Measurements from ENCODE around the gene SIRPG.

The SIRPG gene

GRCh38 chr20:1652960-1653359 lies 4.6 kb downstream of the SIRPG start:
- Histone ChIP-seq H3K27ac (replicated peaks; ENCODE audit: low read length) (no peak overlapping the region), H3K9ac (ENCODE audit: low read depth, low read length, poor library complexity) (no peak overlapping the region), H3K79me1 (ENCODE audit: low read depth, low read length) (no peaks in the 10 kb centered on the region), H2AK5ac (ENCODE audit: low read depth, low read length) (no peak overlapping the region), H3K36me3 (replicated peaks in 1 of 2; ENCODE audit: control insufficient read depth in 2 of 2, insufficient read depth in 2 of 2, low read length in 2 of 2) (no peaks in the 10 kb centered on the region), H2BK5ac (ENCODE audit: low read length) (no peak overlapping the region), H3K4me1 (ENCODE audit: control insufficient read depth in 2 of 2, insufficient read depth in 1 of 2, low read depth in 1 of 2, low read length in 2 of 2) (no peaks in the 10 kb centered on the region), H2BK12ac (ENCODE audit: low read length) (no peak overlapping the region), H4K8ac (ENCODE audit: low read depth, low read length) (no peak overlapping the region), H3K4me3 (ENCODE audit: low read length in 2 of 2) (no peak overlapping the region), H2AFZ (ENCODE audit: low read length) (no peak overlapping the region), H4K91ac (ENCODE audit: low read depth, low read length, poor library complexity) (no peak overlapping the region), H2BK120ac (ENCODE audit: low read depth, low read length) (no peak overlapping the region), H3K27me3 (ENCODE audit: control insufficient read depth in 3 of 3, insufficient read depth in 3 of 3, low read depth in 1 of 3, low read length in 3 of 3) (peaks cover 0 to 9% (median 0%) of the 10 kb centered on the region in 3 experiments), H3K14ac (ENCODE audit: low read length) (no peak overlapping the region), H3K4me2 (ENCODE audit: insufficient read depth, low read length, poor library complexity, severe bottlenecking) (no peak overlapping the region), H3K23ac (ENCODE audit: low read depth, low read length, poor library complexity) (no peak overlapping the region), H2BK15ac (ENCODE audit: low read length) (no peak overlapping the region), H3K4ac (ENCODE audit: low read length) (no peak overlapping the region), H3K18ac (ENCODE audit: low read length) (no peak overlapping the region), H3K9me3 (replicated peaks in 1 of 2; ENCODE audit: control insufficient read depth in 2 of 2, insufficient read depth in 1 of 2, low read depth in 1 of 2, low read length in 2 of 2) (no peaks in the 10 kb centered on the region)
- no peak for DNase-seq (ENCODE audit: low spot score)
- WGBS, 2 donors (ENCODE audit: extremely low coverage in 2 of 2, insufficient read length in 2 of 2, insufficient replicate concordance in 1 of 2), result no CpG with 5 or more reads among the region's 3 CpGs

GRCh38 chr20:1652104-1652503 lies 5.5 kb downstream of the SIRPG start:
- H2BK12ac ChIP-seq (ENCODE audit: low read length), result no peak overlapping the region
- no peak overlapping the region for H3K4me3 ChIP-seq (ENCODE audit: low read length in 2 of 2)
- no peak overlapping the region for H3K14ac ChIP-seq (ENCODE audit: low read length)
- H3K27me3 ChIP-seq (ENCODE audit: control insufficient read depth in 3 of 3, insufficient read depth in 3 of 3, low read depth in 1 of 3, low read length in 3 of 3), result peaks cover 0 to 2% (median 0%) of the 10 kb centered on the region in 3 experiments
- no peak overlapping the region for H3K4me2 ChIP-seq (ENCODE audit: insufficient read depth, low read length, poor library complexity, severe bottlenecking)
- no peak overlapping the region for H2AFZ ChIP-seq (ENCODE audit: low read length)
- no peaks in the 10 kb centered on the region for H3K36me3 ChIP-seq (replicated peaks in 1 of 2; ENCODE audit: control insufficient read depth in 2 of 2, insufficient read depth in 2 of 2, low read length in 2 of 2)
- H2BK15ac ChIP-seq (ENCODE audit: low read length), result no peak overlapping the region
- H2BK5ac ChIP-seq (ENCODE audit: low read length), result no peak overlapping the region
- H3K9me3 ChIP-seq (replicated peaks in 1 of 2; ENCODE audit: control insufficient read depth in 2 of 2, insufficient read depth in 1 of 2, low read depth in 1 of 2, low read length in 2 of 2), result no peaks in the 10 kb centered on the region
- no peak overlapping the region for H3K9ac ChIP-seq (ENCODE audit: low read depth, low read length, poor library complexity)
- WGBS, 2 donors (ENCODE audit: extremely low coverage in 2 of 2, insufficient read length in 2 of 2, insufficient replicate concordance in 1 of 2), result no CpG with 5 or more reads among the region's 1 CpG
- H4K91ac ChIP-seq (ENCODE audit: low read depth, low read length, poor library complexity), result no peak overlapping the region
- H3K79me1 ChIP-seq (ENCODE audit: low read depth, low read length), result no peaks in the 10 kb centered on the region
- H3K23ac ChIP-seq (ENCODE audit: low read depth, low read length, poor library complexity), result no peak overlapping the region
- H3K27ac ChIP-seq (replicated peaks; ENCODE audit: low read length), result no peak overlapping the region
- no peak overlapping the region for H3K18ac ChIP-seq (ENCODE audit: low read length)
- H4K8ac ChIP-seq (ENCODE audit: low read depth, low read length), result no peak overlapping the region
- H2AK5ac ChIP-seq (ENCODE audit: low read depth, low read length), result no peak overlapping the region
- H3K4ac ChIP-seq (ENCODE audit: low read length), result no peak overlapping the region
- no peak overlapping the region for H2BK120ac ChIP-seq (ENCODE audit: low read depth, low read length)
- H3K4me1 ChIP-seq (ENCODE audit: control insufficient read depth in 2 of 2, insufficient read depth in 1 of 2, low read depth in 1 of 2, low read length in 2 of 2), result no peaks in the 10 kb centered on the region
- DNase-seq (ENCODE audit: low spot score), result no peak

- Histone ChIP-seq H3K18ac (ENCODE audit: low read length) (no peak overlapping the region), H2BK5ac (ENCODE audit: low read length) (no peak overlapping the region), H4K8ac (ENCODE audit: low read depth, low read length) (no peak overlapping the region), H3K4me3 (ENCODE audit: low read length in 2 of 2) (no peak overlapping the region), H3K27me3 (ENCODE audit: control insufficient read depth in 3 of 3, insufficient read depth in 3 of 3, low read depth in 1 of 3, low read length in 3 of 3) (peaks cover 0 to 2% (median 0%) of the 10 kb centered on the region in 3 experiments), H2BK15ac (ENCODE audit: low read length) (no peak overlapping the region), H2BK12ac (ENCODE audit: low read length) (no peak overlapping the region), H2AK5ac (ENCODE audit: low read depth, low read length) (no peak overlapping the region), H3K9ac (ENCODE audit: low read depth, low read length, poor library complexity) (no peak overlapping the region), H3K36me3 (replicated peaks in 1 of 2; ENCODE audit: control insufficient read depth in 2 of 2, insufficient read depth in 2 of 2, low read length in 2 of 2) (no peaks in the 10 kb centered on the region), H3K14ac (ENCODE audit: low read length) (no peak overlapping the region), H3K4me1 (ENCODE audit: control insufficient read depth in 2 of 2, insufficient read depth in 1 of 2, low read depth in 1 of 2, low read length in 2 of 2) (no peaks in the 10 kb centered on the region), H3K4ac (ENCODE audit: low read length) (no peak overlapping the region), H3K23ac (ENCODE audit: low read depth, low read length, poor library complexity) (no peak overlapping the region), H4K91ac (ENCODE audit: low read depth, low read length, poor library complexity) (no peak overlapping the region), H3K27ac (replicated peaks; ENCODE audit: low read length) (no peak overlapping the region), H3K4me2 (ENCODE audit: insufficient read depth, low read length, poor library complexity, severe bottlenecking) (no peak overlapping the region), H2AFZ (ENCODE audit: low read length) (no peak overlapping the region), H3K9me3 (replicated peaks in 1 of 2; ENCODE audit: control insufficient read depth in 2 of 2, insufficient read depth in 1 of 2, low read depth in 1 of 2, low read length in 2 of 2) (no peaks in the 10 kb centered on the region), H2BK120ac (ENCODE audit: low read depth, low read length) (no peak overlapping the region), H3K79me1 (ENCODE audit: low read depth, low read length) (no peaks in the 10 kb centered on the region)
- DNase-seq (ENCODE audit: low spot score), result no peak
- no CpG with 5 or more reads among the region's 3 CpGs for WGBS, 2 donors (ENCODE audit: extremely low coverage in 2 of 2, insufficient read length in 2 of 2, insufficient replicate concordance in 1 of 2)
Measured at GRCh38 chr20:1651268-1652058, 6.1 kb downstream of the SIRPG start.

GRCh38 chr20:1648101-1648500 lies 9.5 kb downstream of the SIRPG start:
- Histone ChIP-seq H2AK5ac (ENCODE audit: low read depth, low read length) (no peak overlapping the region), H3K27me3 (ENCODE audit: control insufficient read depth in 3 of 3, insufficient read depth in 3 of 3, low read depth in 1 of 3, low read length in 3 of 3) (peaks cover 0 to 4% (median 0%) of the 10 kb centered on the region in 3 experiments), H2AFZ (ENCODE audit: low read length) (no peak overlapping the region), H3K23ac (ENCODE audit: low read depth, low read length, poor library complexity) (no peak overlapping the region), H4K8ac (ENCODE audit: low read depth, low read length) (no peak overlapping the region), H2BK12ac (ENCODE audit: low read length) (no peak overlapping the region), H3K4me1 (ENCODE audit: control insufficient read depth in 2 of 2, insufficient read depth in 1 of 2, low read depth in 1 of 2, low read length in 2 of 2) (no peaks in the 10 kb centered on the region), H3K4ac (ENCODE audit: low read length) (no peak overlapping the region), H3K14ac (ENCODE audit: low read length) (no peak overlapping the region), H3K9me3 (replicated peaks in 1 of 2; ENCODE audit: control insufficient read depth in 2 of 2, insufficient read depth in 1 of 2, low read depth in 1 of 2, low read length in 2 of 2) (no peaks in the 10 kb centered on the region), H4K91ac (ENCODE audit: low read depth, low read length, poor library complexity) (no peak overlapping the region), H3K79me1 (ENCODE audit: low read depth, low read length) (no peaks in the 10 kb centered on the region), H2BK5ac (ENCODE audit: low read length) (no peak overlapping the region), H3K4me3 (ENCODE audit: low read length in 2 of 2) (no peak overlapping the region), H3K36me3 (replicated peaks in 1 of 2; ENCODE audit: control insufficient read depth in 2 of 2, insufficient read depth in 2 of 2, low read length in 2 of 2) (no peaks in the 10 kb centered on the region), H3K4me2 (ENCODE audit: insufficient read depth, low read length, poor library complexity, severe bottlenecking) (no peak overlapping the region), H3K9ac (ENCODE audit: low read depth, low read length, poor library complexity) (no peak overlapping the region), H2BK15ac (ENCODE audit: low read length) (no peak overlapping the region), H2BK120ac (ENCODE audit: low read depth, low read length) (no peak overlapping the region), H3K27ac (replicated peaks; ENCODE audit: low read length) (no peak overlapping the region), H3K18ac (ENCODE audit: low read length) (no peak overlapping the region)
- no peak for DNase-seq (ENCODE audit: low spot score)
- no CpG with 5 or more reads among the region's 5 CpGs for WGBS, 2 donors (ENCODE audit: extremely low coverage in 2 of 2, insufficient read length in 2 of 2, insufficient replicate concordance in 1 of 2)
